SK-N-MC (cell line): ENCODE results near the gene FAM200B.

Experiments
- DNase-seq: peaks from one replicate; pipeline ENCODE4 v3.0.0-alpha.2; 2011; ENCODE audit warnings: low read depth, low spot score
- H3K27ac ChIP-seq: fragments of 200-600 bp; sonication (generic); 2 replicates; pipeline ENCODE4 v1.5.1; 2016; ENCODE audit warnings: mixed run types
- H3K36me3 ChIP-seq: fragments of 200-600 bp; sonication (generic); 2 replicates; pipeline ENCODE4 v1.6.1; 2017; ENCODE audit warnings: antibody characterized with exemption, low read length, mixed read lengths; ENCODE audit not compliant: insufficient read depth
- H3K4me3 ChIP-seq: fragments of 200-600 bp; sonication (generic); 2 replicates; pipeline ENCODE4 v1.5.1; 2016
- H3K9ac ChIP-seq: fragments of 200-600 bp; sonication (generic); 2 replicates; pipeline ENCODE4 v1.8.0; 2017; ENCODE audit warnings: mixed run types, mixed read lengths; ENCODE audit not compliant: insufficient read length
- H3K9me3 ChIP-seq: fragments of 200-600 bp; sonication (generic); 2 replicates; pipeline ENCODE4 v1.6.1; 2017; ENCODE audit warnings: low read depth, mild to moderate bottlenecking, antibody characterized with exemption, low read length, moderate library complexity, mixed read lengths
- EZH2 ChIP-seq: fragments of 200-600 bp; sonication (generic); IDR thresholded peaks from one replicate; pipeline ENCODE4 v1.6.1; 2017; ENCODE audit warnings: antibody characterized with exemption
- FOXP2 ChIP-seq: optimal IDR thresholded peaks from 2 replicates; pipeline ENCODE3; 2011; ENCODE audit warnings: mild to moderate bottlenecking, moderate library complexity; ENCODE audit not compliant: insufficient read depth; ENCODE audit errors: extremely low read length, control extremely low read depth
- POLR2AphosphoS5 ChIP-seq: IDR thresholded peaks from 2 replicates; pipeline ENCODE4 v1.6.1; 2012; ENCODE audit warnings: mild to moderate bottlenecking, low read depth, low read length, borderline replicate concordance

Gene FAM200B

DNA sequence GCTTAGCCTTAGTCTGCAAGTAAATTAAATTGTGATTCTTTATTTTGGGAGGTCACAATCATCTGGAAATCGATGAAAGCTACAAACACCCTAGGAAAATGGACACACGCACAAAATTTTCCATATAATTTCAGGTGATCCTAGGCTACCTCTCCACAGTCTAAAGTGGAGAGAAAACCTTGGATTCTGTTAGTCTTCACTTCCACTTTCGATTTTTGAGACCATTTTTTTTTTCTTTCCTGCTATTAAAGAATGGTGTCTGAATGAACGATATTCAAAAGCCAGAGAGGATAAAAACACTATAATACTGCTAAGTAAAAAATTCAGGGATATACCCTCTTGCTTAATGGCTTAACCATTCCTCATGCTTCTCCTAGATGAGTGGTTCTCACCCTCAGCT, 28.2 kb upstream of the FAM200B start:
- TF ChIP-seq EZH2 = no peak
- TF ChIP-seq POLR2AphosphoS5 = no peak
- no peak for TF ChIP-seq FOXP2
- H3K9me3 ChIP-seq = no peaks in the 10 kb centered on the region
- H3K4me3 ChIP-seq = peak overlapping the region; percentile 87
- H3K27ac ChIP-seq = peak overlapping the region; percentile 88
- H3K9ac ChIP-seq = peak overlapping the region; percentile 85
- no peaks in the 10 kb centered on the region for H3K36me3 ChIP-seq
- no peak for DNase-seq

DNA sequence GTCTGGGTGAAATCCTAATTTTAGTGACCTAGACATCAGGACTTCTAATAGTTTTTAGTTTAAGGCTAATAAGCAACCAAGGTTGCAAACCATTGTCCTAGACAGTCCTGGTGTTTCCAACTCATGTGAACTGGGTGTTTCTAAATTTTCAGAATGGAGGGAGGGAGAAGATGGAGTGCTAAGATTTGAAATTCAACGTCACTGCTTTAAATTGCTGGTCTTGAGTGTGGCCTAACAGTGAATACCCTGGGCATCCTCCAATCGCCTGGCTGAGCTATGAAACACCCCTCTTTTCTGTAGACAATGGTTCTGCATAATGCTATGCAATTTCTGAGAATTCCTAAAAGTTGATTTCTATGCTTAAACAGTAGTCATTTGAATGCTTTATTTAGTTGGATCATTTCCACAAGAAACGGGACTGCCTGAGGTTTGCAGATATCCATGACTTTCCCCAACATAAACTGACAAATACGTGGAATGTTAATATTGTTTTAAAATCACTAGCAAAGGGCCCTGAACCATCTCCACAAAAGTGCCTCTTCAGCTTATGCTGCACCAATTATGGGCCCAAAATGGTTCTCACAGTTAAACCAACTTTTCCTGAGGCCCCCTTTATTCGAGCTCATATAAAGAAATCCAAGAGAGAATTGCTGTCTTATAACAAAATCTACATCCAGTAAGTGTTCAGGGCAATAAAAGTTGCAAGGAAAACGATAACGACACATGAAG, 27.6 kb upstream of the FAM200B start:
- no peaks in the 10 kb centered on the region for H3K36me3 ChIP-seq
- TF ChIP-seq EZH2 = no peak
- H3K9me3 ChIP-seq = no peaks in the 10 kb centered on the region
- H3K27ac ChIP-seq = peak overlapping the region; percentile 88
- DNase-seq = no peak
- peak overlapping the region; percentile 87 for H3K4me3 ChIP-seq
- H3K9ac ChIP-seq = peak overlapping the region; percentile 85

DNA sequence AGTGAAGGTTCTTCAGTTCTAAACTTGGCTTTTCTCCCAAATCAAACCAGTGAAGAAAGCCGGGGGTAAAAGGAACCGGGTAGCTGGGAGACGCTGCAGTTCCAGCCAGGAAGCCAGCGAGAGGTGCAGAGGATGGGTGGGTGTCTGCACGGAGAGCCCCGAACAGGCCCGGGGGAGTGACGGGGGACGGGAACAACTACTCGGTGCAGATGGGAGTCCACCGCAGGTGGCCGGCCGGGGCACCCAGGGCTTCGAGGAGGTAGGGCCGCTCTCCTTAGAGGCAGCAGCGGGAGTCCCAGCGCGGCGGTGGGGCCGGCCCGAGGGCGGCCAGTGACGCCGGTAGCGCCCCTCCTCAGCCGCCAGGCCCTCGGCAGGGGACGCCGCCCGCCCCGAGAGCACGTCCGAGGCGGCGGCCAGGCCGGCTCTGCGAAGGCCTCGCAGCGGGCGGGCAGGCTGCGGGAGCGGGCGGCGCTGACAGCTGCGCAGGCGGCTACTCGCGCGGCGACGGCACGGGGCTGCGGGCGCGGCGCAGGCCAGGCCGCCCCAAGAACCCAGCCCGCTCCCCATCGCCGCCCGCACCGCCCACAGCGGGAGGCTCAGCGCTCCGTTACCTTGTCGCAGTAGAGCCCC, 26.9 kb upstream of the FAM200B start:
- H3K4me3 ChIP-seq = peak overlapping the region; percentile 87
- DNase-seq = no peak
- no peaks in the 10 kb centered on the region for H3K36me3 ChIP-seq
- no peaks in the 10 kb centered on the region for H3K9me3 ChIP-seq
- peak overlapping the region; percentile 88 for H3K27ac ChIP-seq
- TF ChIP-seq FOXP2 = no peak
- no peak for TF ChIP-seq EZH2
- TF ChIP-seq POLR2AphosphoS5 = no peak
- H3K9ac ChIP-seq = peak overlapping the region; percentile 85

DNA sequence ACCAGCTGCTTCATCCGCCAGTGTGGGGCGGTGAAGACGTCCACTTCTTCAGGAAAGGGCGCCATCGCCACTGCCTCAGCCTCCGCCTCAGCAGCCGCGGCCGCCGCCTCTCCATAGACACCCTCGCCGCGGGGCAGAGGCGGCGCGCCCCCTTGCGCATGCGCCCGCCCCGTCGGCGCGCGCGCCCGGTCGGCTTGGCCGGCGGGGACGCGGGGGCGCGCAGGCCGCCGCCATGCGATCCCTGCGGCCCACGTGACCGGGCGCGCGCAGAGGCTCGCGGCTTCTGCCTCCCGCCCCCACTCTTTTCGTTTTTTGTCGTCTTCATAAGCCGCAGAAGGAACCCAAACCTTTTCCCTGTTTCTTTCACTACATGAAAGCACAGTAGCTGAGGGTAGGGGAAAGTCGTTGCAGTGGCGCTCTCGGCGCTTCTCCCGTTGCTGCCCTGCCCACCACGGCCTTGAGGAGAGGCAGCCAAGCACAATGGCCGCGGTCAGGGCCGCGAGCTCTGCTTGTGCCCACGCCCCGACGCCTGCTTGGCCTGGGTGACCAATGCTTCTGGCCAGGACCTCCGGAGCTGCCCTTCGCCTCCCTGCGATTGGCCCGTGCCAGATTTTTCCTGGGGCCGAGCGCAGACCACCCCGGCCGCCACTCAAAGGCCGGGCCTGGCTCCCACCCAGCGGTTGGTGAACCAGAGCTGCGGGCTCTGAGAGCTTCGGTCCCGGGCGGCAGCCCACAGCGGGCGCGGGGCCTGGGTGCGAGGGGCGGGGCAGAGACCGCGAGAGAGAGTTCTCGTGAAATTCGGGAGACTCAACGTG, 26.2 kb upstream of the FAM200B start, which contains the start of gene FBXL5:
FBXL5 (minus strand) TSS at position 135 of the 815 bp plus-strand sequence; CDS start at position 65, 70 bp downstream.
- no peaks in the 10 kb centered on the region for H3K9me3 ChIP-seq
- no peak for DNase-seq
- peak within 1 kb of the TSS; percentile 88 for H3K27ac ChIP-seq
- peak within 1 kb of the TSS; percentile 87 for H3K4me3 ChIP-seq
- H3K9ac ChIP-seq = peak within 1 kb of the TSS; percentile 85
- TF ChIP-seq FOXP2 (no peak), POLR2AphosphoS5 (peak; percentile 31; the same call in 1 of the 2 replicates)
- no peaks in the 10 kb centered on the region for H3K36me3 ChIP-seq

DNA sequence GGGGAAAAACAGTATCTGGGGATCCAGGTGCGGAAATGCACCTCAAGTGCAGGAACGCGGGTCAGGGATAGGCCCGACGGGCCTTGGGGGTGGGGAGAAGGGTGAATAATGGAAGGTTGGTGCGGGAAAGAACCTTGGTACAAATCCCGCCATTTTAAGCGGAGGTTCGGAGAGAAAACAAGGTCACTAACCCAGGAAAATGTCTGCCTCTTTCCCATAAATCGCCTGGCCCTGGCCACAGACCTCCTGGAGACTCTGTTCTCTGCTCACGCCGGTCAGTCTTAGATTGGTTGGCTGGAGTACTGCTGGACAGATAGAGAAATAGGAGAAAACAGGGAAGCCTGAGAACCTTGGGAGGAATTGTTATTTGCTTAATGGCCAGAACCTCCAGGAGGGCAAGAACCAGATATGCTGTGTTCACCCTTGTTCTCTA, 25.6 kb upstream of the FAM200B start:
- TF ChIP-seq FOXP2 = no peak
- no peak for TF ChIP-seq EZH2
- no peak for TF ChIP-seq POLR2AphosphoS5
- no peak for DNase-seq
- Histone ChIP-seq H3K4me3 (no peak overlapping the region), H3K36me3 (no peaks in the 10 kb centered on the region), H3K9me3 (no peaks in the 10 kb centered on the region), H3K27ac (no peak overlapping the region), H3K9ac (no peak overlapping the region)

DNA sequence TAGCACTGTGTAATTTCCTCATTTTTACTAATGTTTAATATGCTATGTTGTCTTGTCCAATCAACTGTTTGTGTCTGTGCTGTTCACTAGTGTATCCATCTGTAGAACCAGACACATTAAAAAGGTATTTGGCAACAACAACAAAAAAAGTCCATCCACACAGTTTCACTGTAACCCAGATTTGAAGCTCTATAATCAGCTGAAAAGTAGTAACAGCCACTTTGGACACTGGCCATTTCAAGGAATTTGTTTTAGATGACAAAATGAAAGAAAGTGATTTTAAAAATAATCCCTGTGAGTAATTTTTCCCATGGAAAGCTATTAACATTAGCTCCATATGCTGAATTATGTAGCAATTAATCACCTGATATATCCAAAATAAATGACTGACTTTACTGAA, 24.3 kb upstream of the FAM200B start:
- no peaks in the 10 kb centered on the region for H3K36me3 ChIP-seq
- DNase-seq = no peak
- H3K4me3 ChIP-seq = no peak overlapping the region
- no peak for TF ChIP-seq FOXP2
- no peak for TF ChIP-seq EZH2
- TF ChIP-seq POLR2AphosphoS5 = no peak
- no peaks in the 10 kb centered on the region for H3K9me3 ChIP-seq
- no peak overlapping the region for H3K27ac ChIP-seq
- H3K9ac ChIP-seq = no peak overlapping the region

DNA sequence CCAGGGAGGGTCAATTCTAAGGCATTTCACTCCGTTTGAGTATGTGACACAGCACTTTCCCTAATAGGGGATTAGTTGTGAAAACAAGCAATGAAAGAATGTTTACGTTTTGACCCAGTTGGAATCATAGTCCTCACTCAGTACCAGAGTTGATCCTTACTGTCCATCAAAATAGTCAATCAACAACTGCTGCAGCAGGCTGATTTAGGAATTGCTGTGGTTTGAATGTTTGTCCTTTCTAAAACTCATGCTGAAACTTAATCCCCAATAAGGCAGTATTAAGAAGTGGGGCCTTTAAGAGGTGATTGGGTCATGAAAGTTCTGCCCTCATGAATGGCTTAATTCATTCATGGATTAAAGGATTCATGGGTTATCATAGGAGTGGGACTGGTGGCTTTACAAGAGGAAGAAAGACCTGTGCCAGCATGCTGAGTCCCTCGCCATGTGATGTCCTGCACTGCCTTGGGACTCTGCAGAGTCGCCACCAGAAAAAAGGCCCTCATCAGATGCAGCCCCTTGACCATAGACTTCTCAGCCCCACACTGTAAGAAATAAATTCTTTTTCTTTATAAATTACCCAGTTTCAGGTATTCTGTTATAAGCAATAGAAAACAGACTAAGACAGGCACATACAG, 23.4 kb upstream of the FAM200B start:
- H3K9me3 ChIP-seq = no peaks in the 10 kb centered on the region
- no peak overlapping the region for H3K9ac ChIP-seq
- no peak for DNase-seq
- H3K27ac ChIP-seq = no peak overlapping the region
- no peak overlapping the region for H3K4me3 ChIP-seq
- no peaks in the 10 kb centered on the region for H3K36me3 ChIP-seq
- no peak for TF ChIP-seq EZH2
- TF ChIP-seq POLR2AphosphoS5 = no peak
- TF ChIP-seq FOXP2 = no peak

DNA sequence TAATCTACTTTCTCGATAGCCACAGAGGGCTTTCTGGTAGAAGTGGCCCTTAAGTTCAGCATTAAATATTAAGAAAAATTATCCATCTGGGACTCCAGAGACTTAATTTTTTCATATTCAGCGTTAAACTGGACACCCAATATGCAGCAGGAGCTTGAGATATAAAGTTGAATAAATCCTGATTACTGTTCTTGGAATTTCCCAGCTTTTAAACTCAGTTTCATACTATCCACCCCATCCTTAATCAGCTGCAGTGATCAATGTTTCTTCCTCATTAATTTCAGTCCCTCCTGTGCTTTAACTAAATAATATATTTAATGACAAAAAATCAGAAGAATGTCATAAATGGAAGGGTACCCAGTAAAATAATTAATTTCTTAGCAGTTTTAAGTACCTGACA, 22.8 kb upstream of the FAM200B start:
- Histone ChIP-seq H3K9me3 (no peaks in the 10 kb centered on the region), H3K9ac (no peak overlapping the region), H3K4me3 (no peak overlapping the region), H3K27ac (no peak overlapping the region), H3K36me3 (no peaks in the 10 kb centered on the region)
- no peak for DNase-seq
- TF ChIP-seq POLR2AphosphoS5 = no peak
- no peak for TF ChIP-seq FOXP2
- no peak for TF ChIP-seq EZH2
